H1 (cell line): Measurements from ENCODE around the gene TSPAN16. TPM values are rescaled to one million over a fixed set of nuclear protein-coding genes. Genes with fewer than 3 reads are reported as not detected.

Source experiments
- CTCF ChIA-PET: fragments of 300-600 bp; sonication (Branson Sonifier 250); formaldehyde crosslinking; loops from one replicate; lab custom pipeline; 2021; ENCODE audit not compliant: partially characterized antibody; lab: Charles Lee
- POLR2A ChIA-PET: fragments of 300-600 bp; sonication (Branson Sonifier 250); formaldehyde crosslinking; loops from one replicate; lab custom pipeline; 2021; ENCODE audit warnings: inconsistent platforms; ENCODE audit not compliant: partially characterized antibody; lab: Charles Lee
- DNase-seq, 2 experiments: peaks; one replicate each; pipeline versions ENCODE4 v3.0.0 to v3.0.0-alpha.2; 2010 to 2022; ENCODE audit warnings: low spot score in 2 of 2, low read depth in 1 of 2, mixed read lengths in 1 of 2
- FAIRE-seq: peaks from 2 replicates; lab custom pipeline; 2011; peaks lifted over from hg19 to GRCh38; lab: Jason Lieb, UNC
- H2AFZ ChIP-seq: 2 replicates; pipeline ENCODE4 v1.8.1; 2012; ENCODE audit warnings: low read length, inconsistent platforms
- H2AK5ac ChIP-seq: 2 replicates; pipeline ENCODE4 v1.6.1; 2013; ENCODE audit warnings: low read depth, low read length
- H2BK120ac ChIP-seq: replicated peaks from 2 replicates; pipeline ENCODE3; 2013; ENCODE audit warnings: low read depth, low read length, inconsistent platforms
- H2BK12ac ChIP-seq: 2 replicates; pipeline ENCODE4 v1.6.1; 2013; ENCODE audit warnings: low read depth, low read length
- H2BK15ac ChIP-seq: 2 replicates; pipeline ENCODE4 v1.6.1; 2013; ENCODE audit warnings: low read length
- H2BK20ac ChIP-seq: 2 replicates; pipeline ENCODE4 v1.6.1; 2013; ENCODE audit warnings: low read length
- H2BK5ac ChIP-seq: 2 replicates; pipeline ENCODE4 v1.6.1; 2013; ENCODE audit warnings: low read depth, low read length
- H3K14ac ChIP-seq: 2 replicates; pipeline ENCODE4 v1.6.1; 2013; ENCODE audit warnings: inconsistent platforms; ENCODE audit not compliant: insufficient read length
- H3K18ac ChIP-seq: 2 replicates; pipeline ENCODE4 v1.6.1; 2013; ENCODE audit warnings: low read length; ENCODE audit errors: extremely low read depth
- H3K23ac ChIP-seq: 2 replicates; pipeline ENCODE4 v1.6.1; 2013; ENCODE audit warnings: inconsistent platforms; ENCODE audit not compliant: insufficient read length
- H3K23me2 ChIP-seq: 2 replicates; pipeline ENCODE4 v1.6.1; 2013; ENCODE audit warnings: low read depth, low read length
- H3K27ac ChIP-seq: 2 replicates; pipeline ENCODE4 v1.6.1; 2011; ENCODE audit warnings: low read depth, low read length, inconsistent platforms
- H3K27me3 ChIP-seq, 4 experiments: replicated peaks in 1 of 4; 1 replicate in 1 of 4; 2 replicates in 3 of 4; pipeline versions ENCODE4 v1.6.1 to v1.8.1; 2011 to 2013; ENCODE audit warnings: low read length in 3 of 4, mild to moderate bottlenecking in 3 of 4, inconsistent platforms in 2 of 4, mixed read lengths in 2 of 4, moderate library complexity in 1 of 4; ENCODE audit not compliant: control insufficient read depth in 3 of 4, insufficient read depth in 3 of 4; ENCODE audit errors: extremely low read depth in 1 of 4
- H3K36me3 ChIP-seq, 4 experiments: 2 replicates each; pipeline versions ENCODE4 v1.6.1 to v1.8.1; 2011 to 2013; ENCODE audit warnings: mild to moderate bottlenecking in 4 of 4, low read length in 3 of 4, moderate library complexity in 2 of 4, control low read depth in 1 of 4, inconsistent platforms in 1 of 4; ENCODE audit not compliant: insufficient read depth in 4 of 4, control insufficient read depth in 2 of 4
- H3K4ac ChIP-seq: replicated peaks from 2 replicates; pipeline ENCODE3; 2013; ENCODE audit warnings: low read length, low read depth, mixed read lengths, inconsistent platforms; ENCODE audit not compliant: insufficient read length
- H3K4me1 ChIP-seq, 4 experiments: replicated peaks in 1 of 4; 1 replicate in 1 of 4; 2 replicates in 3 of 4; pipeline versions ENCODE4 v1.6.1 to v1.8.1; 2011 to 2013; ENCODE audit warnings: low read length in 3 of 4, inconsistent platforms in 2 of 4, mixed read lengths in 1 of 4; ENCODE audit not compliant: insufficient read depth in 4 of 4, control insufficient read depth in 3 of 4
- H3K4me2 ChIP-seq, 2 experiments: 2 replicates each; pipeline versions ENCODE4 v1.6.1 to v1.8.1; 2011 to 2013; ENCODE audit warnings: low read depth in 2 of 2, low read length in 2 of 2, control low read depth in 1 of 2, inconsistent platforms in 1 of 2, mild to moderate bottlenecking in 1 of 2; ENCODE audit not compliant: insufficient read depth in 1 of 2
- H3K4me3 ChIP-seq, 4 experiments: fragments of 200-600, 300-600 bp in 1 of 4; sonication (generic), shearing (Covaris generic), sonication (Bioruptor Twin) in 1 of 4; 2 replicates each; pipeline versions ENCODE4 v1.5.1 to v1.8.1; 2011 to 2016; ENCODE audit warnings: low read length in 4 of 4, low read depth in 3 of 4, control low read depth in 2 of 4, inconsistent platforms in 2 of 4, mild to moderate bottlenecking in 2 of 4, mixed read lengths in 1 of 4, moderate library complexity in 1 of 4; ENCODE audit not compliant: insufficient read depth in 2 of 4; ENCODE audit errors: extremely low read depth in 1 of 4
- H3K56ac ChIP-seq: replicated peaks from 2 replicates; pipeline ENCODE3; 2013; ENCODE audit warnings: low read depth, mild to moderate bottlenecking, mixed read lengths, low read length, inconsistent platforms; ENCODE audit not compliant: insufficient read length
- H3K79me1 ChIP-seq: 2 replicates; pipeline ENCODE4 v1.6.1; 2013; ENCODE audit warnings: low read depth, low read length, control low read depth
- H3K79me2 ChIP-seq, 2 experiments: 2 replicates each; pipeline versions ENCODE4 v1.6.1 to v1.8.1; 2012 to 2013; ENCODE audit warnings: low read length in 2 of 2, mild to moderate bottlenecking in 2 of 2, inconsistent platforms in 1 of 2; ENCODE audit not compliant: insufficient read depth in 2 of 2, control insufficient read depth in 1 of 2
- H3K9ac ChIP-seq, 4 experiments: replicated peaks in 1 of 4; 1 replicate in 1 of 4; 2 replicates in 3 of 4; pipeline versions ENCODE4 v1.6.1 to v1.8.1; 2011 to 2013; ENCODE audit warnings: low read depth in 3 of 4, low read length in 3 of 4, control low read depth in 2 of 4, mild to moderate bottlenecking in 2 of 4, moderate library complexity in 2 of 4, inconsistent platforms in 1 of 4; ENCODE audit errors: extremely low read depth in 1 of 4
- H3K9me3 ChIP-seq, 2 experiments: 2 replicates each; pipeline versions ENCODE4 v1.6.1 to v1.8.1; 2012 to 2013; ENCODE audit warnings: mild to moderate bottlenecking in 2 of 2, moderate library complexity in 2 of 2, control low read depth in 1 of 2, inconsistent platforms in 1 of 2, low read depth in 1 of 2, low read length in 1 of 2, mixed read lengths in 1 of 2; ENCODE audit not compliant: insufficient read depth in 2 of 2
- H4K20me1 ChIP-seq, 2 experiments: replicated peaks in 1 of 2; 2 replicates each; pipeline versions ENCODE3 to v1.8.1; 2011 to 2013; ENCODE audit warnings: inconsistent platforms in 2 of 2, low read length in 2 of 2, mild to moderate bottlenecking in 1 of 2; ENCODE audit not compliant: insufficient read depth in 2 of 2, control insufficient read depth in 1 of 2
- H4K5ac ChIP-seq: 2 replicates; pipeline ENCODE4 v1.6.1; 2013; ENCODE audit warnings: low read length, low read depth, mixed read lengths, inconsistent platforms; ENCODE audit not compliant: insufficient read length
- H4K8ac ChIP-seq: 2 replicates; pipeline ENCODE4 v1.8.0; 2013; ENCODE audit warnings: mild to moderate bottlenecking, moderate library complexity, low read length, inconsistent platforms; ENCODE audit not compliant: insufficient read depth; ENCODE audit errors: extremely low read depth
- H4K91ac ChIP-seq: replicated peaks from 2 replicates; pipeline ENCODE3; 2013; ENCODE audit warnings: low read length, mixed read lengths, inconsistent platforms; ENCODE audit not compliant: insufficient read length
- E2F6 ChIP-seq: IDR thresholded peaks from 2 replicates; pipeline ENCODE4 v1.6.1; 2012; ENCODE audit warnings: inconsistent platforms
- KDM4A ChIP-seq: IDR thresholded peaks from one replicate; pipeline ENCODE4 v1.7.1; 2012; ENCODE audit warnings: low read depth, mild to moderate bottlenecking, moderate library complexity, low read length, inconsistent platforms; ENCODE audit not compliant: severe bottlenecking
- PHF8 ChIP-seq: fragments of 200-600 bp; sonication (generic); conservative IDR thresholded peaks from 2 replicates; pipeline ENCODE4 v1.7.1; 2012; ENCODE audit warnings: low read depth, mild to moderate bottlenecking, inconsistent platforms, low read length, moderate library complexity
- RXRA ChIP-seq: IDR thresholded peaks from 2 replicates; pipeline ENCODE4 v1.6.1; 2011; ENCODE audit warnings: low read depth, mild to moderate bottlenecking, low read length, moderate library complexity; ENCODE audit not compliant: insufficient read depth
- SIN3A ChIP-seq, 2 experiments: IDR thresholded peaks in 1 of 2; conservative IDR thresholded peaks in 1 of 2; 2 replicates each; pipeline ENCODE4 v1.6.1; 2011 to 2012; ENCODE audit warnings: low read length in 2 of 2, improper control_type of control experiment in 1 of 2, low read depth in 1 of 2, mild to moderate bottlenecking in 1 of 2
- SIX5 ChIP-seq: IDR thresholded peaks from 2 replicates; pipeline ENCODE4 v1.6.1; 2011; ENCODE audit warnings: mild to moderate bottlenecking, low read depth, low read length
- SP1 ChIP-seq: IDR thresholded peaks from 2 replicates; pipeline ENCODE4 v1.6.1; 2011; ENCODE audit warnings: low read depth, low read length
- TAF1 ChIP-seq: IDR thresholded peaks from 2 replicates; pipeline ENCODE4 v1.6.1; 2011; ENCODE audit warnings: mild to moderate bottlenecking, low read depth, low read length
- TCF12 ChIP-seq: IDR thresholded peaks from 2 replicates; pipeline ENCODE4 v1.6.1; 2011; ENCODE audit warnings: low read depth, mild to moderate bottlenecking, low read length
- WGBS, 2 experiments: shearing (Covaris generic) in 1 of 2; methylation state at CpG; one replicate each; pipeline versions ENCODE4 v1.1.6 to v1.1.7; 2013 to 2015; ENCODE audit warnings: low lambda C conversion rate in 2 of 2, mixed read lengths in 2 of 2, inconsistent platforms in 1 of 2, low coverage in 1 of 2, missing lambda C conversion rate in 1 of 2; ENCODE audit not compliant: insufficient replicate concordance in 2 of 2, insufficient coverage in 1 of 2, insufficient read length in 1 of 2; ENCODE audit errors: extremely low coverage in 1 of 2, missing lambda C conversion rate in 1 of 2; 5-methylcytosine and 5-hydroxymethylcytosine counted together
- polyA plus RNA-seq, 7 experiments: library from polyadenylated mRNA; depleted of rRNA in 3 of 7; stranded (reverse) in 5 of 7; unstranded in 2 of 7; fragments of >200 nt in 5 of 7; fragments of 200-250 nt in 2 of 7; gene quantifications; 1 replicate in 5 of 7; 2 replicates in 1 of 7; 4 replicates in 1 of 7; pipeline versions ENCODE4 v1.2.1 to v1.2.3, GENCODE V29; 2011 to 2013; ENCODE audit warnings: missing spikeins in 2 of 7, mixed read lengths in 2 of 7
- total RNA-seq: library from RNA; stranded (reverse); fragmentation: NEBNext Ultra II Directional; extraction: Animal tissue kit (Norgen Biotek cat#: 25700); gene quantifications from 2 replicates; pipeline ENCODE4 v1.2.1, GENCODE V29; 2021

The TSPAN16 gene
- total and polyA plus RNA-seq, 2 of the 8 experiments (the other 6 are each of a cell fraction or from before 2014, with no cell fraction given): not detected

DNA sequence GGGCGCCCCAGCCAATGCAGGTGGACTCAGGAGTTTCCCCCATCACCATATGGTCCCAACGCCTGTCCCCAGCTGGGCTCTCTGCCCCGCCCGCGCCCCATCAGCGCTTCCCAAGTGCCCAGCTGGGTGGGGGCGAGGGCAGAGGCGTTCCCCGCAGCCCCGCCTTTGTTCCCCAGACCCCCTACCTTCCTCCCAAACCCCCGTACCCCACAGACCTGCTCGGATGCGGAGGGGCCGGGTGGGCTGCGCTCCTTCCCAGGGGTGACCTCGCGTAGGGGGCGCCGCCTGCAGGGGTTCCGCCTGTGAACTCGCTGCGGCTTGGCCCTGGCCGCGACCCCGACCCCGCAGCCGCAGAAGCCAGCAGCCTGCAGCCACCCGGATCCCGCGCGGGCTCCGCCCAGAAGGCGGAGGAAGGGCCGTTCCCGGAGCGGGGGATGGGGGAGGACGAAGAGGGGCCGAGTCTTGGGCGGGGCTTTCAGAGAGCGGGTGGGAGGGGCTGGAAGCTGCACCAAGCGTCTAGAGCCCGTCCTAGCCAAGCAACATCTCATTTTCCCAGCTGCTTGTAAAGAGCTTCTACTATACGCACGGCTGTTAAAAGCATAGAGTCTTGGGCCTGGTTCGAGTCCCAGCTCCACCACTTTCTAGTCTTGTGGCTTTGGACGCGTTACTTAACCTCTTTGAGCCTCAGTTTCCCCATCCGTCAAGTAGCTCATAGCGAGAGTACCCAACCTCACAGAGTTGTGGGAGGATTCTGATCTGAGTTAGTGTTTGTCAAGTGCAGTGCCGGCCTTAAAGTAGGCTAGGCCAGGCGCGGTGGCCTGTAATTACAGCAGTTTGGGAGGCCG, 43.5 kb downstream of the TSPAN16 start, which contains the start of gene RAB3D:
TSS of gene RAB3D (minus strand) at position 404 of the 845 bp plus-strand sequence. CDS start 2,258 bp downstream, outside the sequence.
- Histone ChIP-seq H3K23ac (no peak within 1 kb of the TSS), H3K36me3 (peaks cover 0 to 5% (median 2%) of the 10 kb centered on the region in 4 experiments; a peak in 2 of 8 replicates), H3K4ac (no peak within 1 kb of the TSS), H4K20me1 (peaks cover 2 to 5% of the 10 kb centered on the region in 2 experiments), H3K27ac (no peak within 1 kb of the TSS), H2BK15ac (peak within 1 kb of the TSS; percentile 92; the same call in 1 of the 2 replicates), H3K14ac (no peak within 1 kb of the TSS), H3K4me2 (peak within 1 kb of the TSS; percentile 54 to 80), H3K79me2 (no peaks in the 10 kb centered on the region), H3K4me3 (peak within 1 kb of the TSS; percentile 47 to 77 (median 62)), H3K9me3 (no peaks in the 10 kb centered on the region), H3K23me2 (peaks cover 11% of the 10 kb centered on the region; the same call in 1 of the 2 replicates), H3K18ac (no peak within 1 kb of the TSS; the same call in 1 of the 2 replicates), H4K8ac (peak within 1 kb of the TSS; percentile 83; the same call in 1 of the 2 replicates), H3K79me1 (no peaks in the 10 kb centered on the region), H2BK5ac (no peak within 1 kb of the TSS), H2BK12ac (0 out of 2 replicates have a peak within 1 kb of the TSS, but pooled peaks have one; percentile 17), H3K9ac (peak within 1 kb of the TSS in 3 of 4 experiments; percentile 26 to 45 (median 38); a peak in 5 of 7 replicates), H2BK20ac (no peak within 1 kb of the TSS), H3K4me1 (peaks cover 0 to 4% (median 1%) of the 10 kb centered on the region in 4 experiments; a peak in 4 of 7 replicates), H3K27me3 (no peaks in the 10 kb centered on the region; a peak in 2 of 7 replicates), H3K56ac (no peak within 1 kb of the TSS), H2BK120ac (no peak within 1 kb of the TSS), H2AK5ac (no peak within 1 kb of the TSS), H2AFZ (peak within 1 kb of the TSS; percentile 88), H4K91ac (no peak within 1 kb of the TSS), H4K5ac (no peak within 1 kb of the TSS)
- POLR2A ChIA-PET: interaction anchor here (0.8 to 2.8 kb wide), 9 partner anchors 10 to 84 kb away, joined by 3 to 13 read pairs (median 4); partner anchors contain the start of gene EPOR
- CTCF ChIA-PET: interaction anchor here (0.7 to 2.8 kb wide), 10 partner anchors 8 to 90 kb away, joined by 3 to 9 read pairs (median 4); partner anchors contain the start of gene TSPAN16
- FAIRE-seq (peak; percentile 32), DNase-seq (peak; percentile 79 to 94)
- WGBS, 2 experiments: 15% methylated on average over 36 of the region's 53 CpGs; no CpG with 5 or more reads in 1 of the 2 experiments
- TF ChIP-seq E2F6 (no peak; the same call in 1 of the 2 replicates), TAF1 (no peak), KDM4A (peak; percentile 72), TCF12 (no peak), SIX5 (no peak), RXRA (no peak), SIN3A (conservative IDR thresholded peaks at IDR 0.05 in 1 of 2, IDR thresholded peaks at IDR 0.05 in 1 of 2; ENCODE audit: low read depth in 1 of 2, low read length in 2 of 2) (0 out of 4 replicates have a peak, but pooled peaks of 1 of the 2 experiments have one; percentile 61), SP1 (0 out of 2 replicates have a peak, but pooled peaks have one; percentile 44), PHF8 (peak; percentile 69)
